Activated CD8-positive, alpha-beta memory T cell treated with anti-CD3 and anti-CD28 coated beads, Interleukin-2, amount 10 ng/mL, durations not matched to agents 7 days and 5 days (primary cell): Measurements from ENCODE around the gene CD81. TPM values are rescaled to one million over a fixed set of nuclear protein-coding genes. Genes with fewer than 3 reads are reported as not detected.
A peak's percentile ranks its signal among the peaks of the same experiment; 100 is the strongest.

Source experiments
- ATAC-seq: fragments of 150-1000 bp; cut with Tn5 transposase; one replicate; pipeline ENCODE4 v1.10.0; 2021; ENCODE audit warnings: moderate library complexity
- CTCF ChIA-PET: fragments of 350-600 bp; sonication (Branson Sonifier 250); formaldehyde crosslinking; loops from one replicate; lab custom pipeline; 2021; ENCODE audit warnings: antibody characterized with exemption; lab: Charles Lee
- DNase-seq: peaks from one replicate; pipeline ENCODE4 v3.0.0-alpha.2; 2020
- H3K27ac Mint-ChIP-seq: one replicate; pipeline ENCODE4 v1.8.0; 2021; ENCODE audit warnings: mild to moderate bottlenecking, mixed read lengths
- H3K27me3 Mint-ChIP-seq: one replicate; pipeline ENCODE4 v1.8.0; 2021; ENCODE audit warnings: mixed read lengths
- H3K36me3 Mint-ChIP-seq: one replicate; pipeline ENCODE4 v1.8.0; 2021; ENCODE audit warnings: mild to moderate bottlenecking, mixed read lengths
- H3K4me1 Mint-ChIP-seq: one replicate; pipeline ENCODE4 v1.8.0; 2021; ENCODE audit warnings: mixed read lengths
- H3K4me3 Mint-ChIP-seq: one replicate; pipeline ENCODE4 v1.8.0; 2021; ENCODE audit warnings: mild to moderate bottlenecking, moderate library complexity, mixed read lengths
- H3K9me3 Mint-ChIP-seq: one replicate; pipeline ENCODE4 v1.8.0; 2022; ENCODE audit warnings: low read depth, mixed read lengths
- total RNA-seq, 2 experiments: library from RNA; stranded (reverse); gene quantifications; one replicate each; pipeline ENCODE4 v1.2.3, GENCODE V29; 2021

Gene CD81
- total RNA-seq, 2 experiments from 2014 or later: 162 to 192 TPM

DNA sequence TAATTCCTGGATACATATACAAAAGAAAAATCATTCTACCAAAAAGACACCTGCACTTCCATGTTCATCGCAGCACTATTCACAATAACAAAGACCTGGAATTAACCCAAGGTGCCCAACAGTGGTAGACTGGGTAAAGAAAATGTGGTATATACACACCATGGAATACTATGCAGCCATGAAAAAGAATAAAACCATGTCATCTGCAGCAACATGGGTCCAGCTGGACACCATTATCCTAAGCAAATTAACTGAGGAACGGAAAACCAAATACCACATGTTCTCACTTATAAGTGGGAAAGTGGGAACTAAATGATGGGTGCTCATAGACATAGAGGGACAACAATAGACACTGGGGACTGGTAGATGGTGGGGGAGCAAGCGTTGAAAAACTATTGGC lies 62.7 kb downstream of the CD81 start:
- no peak overlapping the region for H3K27ac Mint-ChIP-seq
- DNase-seq (no peak), ATAC-seq (no peak)
- peaks cover 29% of the 10 kb centered on the region for H3K27me3 Mint-ChIP-seq
- H3K9me3 Mint-ChIP-seq: no peaks in the 10 kb centered on the region
- no peaks in the 10 kb centered on the region for H3K36me3 Mint-ChIP-seq
- H3K4me3 Mint-ChIP-seq: no peak overlapping the region
- CTCF ChIA-PET: interaction anchor here (1.0 to 1.4 kb wide), 3 partner anchors 20 to 452 kb away, joined by 3 to 4 read pairs (median 3); no protein-coding TSS in a partner anchor
- peaks cover 13% of the 10 kb centered on the region for H3K4me1 Mint-ChIP-seq

DNA sequence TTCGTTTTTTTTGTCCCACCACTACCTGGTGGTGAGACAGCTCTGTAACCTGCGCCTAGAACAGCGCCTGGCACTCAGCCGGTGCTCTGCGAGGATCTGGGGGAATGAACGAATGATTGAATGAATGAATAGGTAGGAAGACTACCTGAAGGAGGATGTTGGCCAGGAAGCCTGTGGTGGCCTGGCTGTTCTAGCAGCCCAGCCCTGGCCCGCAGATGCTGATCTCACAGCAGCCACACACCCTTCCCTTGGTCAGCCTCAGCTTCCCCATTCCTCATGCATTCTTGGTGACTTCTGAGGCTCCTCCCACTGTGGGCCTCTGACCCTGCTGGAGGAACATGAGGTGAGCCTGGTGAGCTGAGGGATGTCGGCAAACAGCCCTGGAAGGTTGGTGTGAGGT lies 63.5 kb downstream of the CD81 start:
- H3K27ac Mint-ChIP-seq: no peak overlapping the region
- CTCF ChIA-PET: interaction anchor here (1.1 to 1.4 kb wide), 3 partner anchors 21 to 451 kb away, joined by 3 to 4 read pairs (median 3); no protein-coding TSS in a partner anchor
- DNase-seq: no peak
- no peaks in the 10 kb centered on the region for H3K36me3 Mint-ChIP-seq
- ATAC-seq: no peak
- no peaks in the 10 kb centered on the region for H3K9me3 Mint-ChIP-seq
- no peak overlapping the region for H3K4me3 Mint-ChIP-seq
- H3K27me3 Mint-ChIP-seq: peaks cover 32% of the 10 kb centered on the region
- H3K4me1 Mint-ChIP-seq: peaks cover 16% of the 10 kb centered on the region

DNA sequence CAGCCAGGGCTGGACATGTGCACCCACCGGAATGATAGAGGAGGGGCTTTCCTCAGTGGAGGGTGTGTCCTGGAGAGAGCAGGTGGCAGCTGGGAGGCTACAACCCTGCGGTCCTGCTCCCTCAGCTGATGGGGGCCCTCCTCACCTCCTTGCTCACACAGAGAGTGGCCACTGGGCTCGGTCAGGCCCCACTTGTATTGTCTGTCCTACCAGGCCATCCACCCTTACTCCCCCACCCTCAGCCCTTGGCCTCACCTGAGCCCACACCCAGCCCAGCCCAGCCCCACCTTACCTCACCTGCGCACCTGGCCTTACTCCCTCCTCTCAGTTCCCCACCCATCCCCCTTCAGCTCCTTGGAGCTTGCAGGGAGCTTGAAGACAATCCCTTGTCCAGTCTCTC lies 64.1 kb downstream of the CD81 start:
- Mint-ChIP-seq H3K36me3 (no peaks in the 10 kb centered on the region), H3K27me3 (peaks cover 32% of the 10 kb centered on the region), H3K4me1 (peaks cover 16% of the 10 kb centered on the region), H3K27ac (no peak overlapping the region), H3K9me3 (no peaks in the 10 kb centered on the region), H3K4me3 (no peak overlapping the region)
- ATAC-seq (no peak), DNase-seq (no peak)
- CTCF ChIA-PET: interaction anchor here (1.1 to 1.4 kb wide), 3 partner anchors 21 to 450 kb away, joined by 3 to 4 read pairs (median 3); no protein-coding TSS in a partner anchor

DNA sequence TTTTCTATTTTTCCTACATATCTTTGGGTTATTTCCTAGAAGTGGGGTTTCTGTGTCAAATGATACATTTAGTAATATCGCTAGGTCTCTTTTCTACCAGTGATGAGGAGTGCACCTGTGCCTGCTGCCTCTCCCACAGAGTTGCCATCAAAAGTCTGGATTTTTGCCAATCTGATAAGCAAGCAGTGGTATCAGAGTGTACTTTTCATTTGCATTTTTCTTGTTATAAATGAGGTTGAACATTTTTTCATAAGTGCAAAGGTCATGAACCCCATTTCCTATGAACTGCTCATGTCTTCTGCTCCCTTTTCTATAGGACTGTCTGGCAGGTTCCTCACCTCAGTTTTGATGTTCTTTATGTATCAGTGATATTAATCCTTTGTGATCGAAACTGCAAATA lies 65.5 kb downstream of the CD81 start:
- Mint-ChIP-seq H3K27me3 (peaks cover 32% of the 10 kb centered on the region), H3K4me3 (no peak overlapping the region), H3K27ac (no peak overlapping the region), H3K4me1 (peaks cover 29% of the 10 kb centered on the region), H3K9me3 (no peaks in the 10 kb centered on the region), H3K36me3 (no peaks in the 10 kb centered on the region)
- CTCF ChIA-PET: interaction anchor here (0.7 to 1.0 kb wide), 2 partner anchors 19 to 25 kb away, joined by 3 read pairs; no protein-coding TSS in a partner anchor
- ATAC-seq: no peak
- no peak for DNase-seq

DNA sequence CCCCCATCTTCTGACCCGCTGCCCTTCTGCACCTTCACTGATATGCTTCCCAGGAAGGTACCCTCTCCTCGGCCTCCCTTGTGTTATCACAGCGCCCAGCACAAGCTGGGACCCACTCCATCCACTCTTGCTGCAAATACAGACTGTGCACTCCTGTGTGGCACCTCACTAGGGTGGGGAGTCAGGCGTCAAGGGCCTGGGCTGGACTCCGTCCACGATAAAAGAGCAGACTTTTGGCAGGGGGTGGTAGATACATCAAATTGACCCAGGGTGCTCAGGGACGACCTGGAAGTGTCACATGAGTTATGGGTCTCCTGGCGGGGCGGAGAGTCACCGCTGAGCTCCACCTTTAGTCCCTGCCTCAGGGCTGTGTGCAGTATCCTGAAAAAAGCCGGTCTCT lies 66.3 kb downstream of the CD81 start:
- no peak for DNase-seq
- no peak for ATAC-seq
- Mint-ChIP-seq H3K27ac (no peak overlapping the region), H3K9me3 (no peaks in the 10 kb centered on the region), H3K4me3 (no peak overlapping the region), H3K36me3 (no peaks in the 10 kb centered on the region), H3K4me1 (peaks cover 30% of the 10 kb centered on the region), H3K27me3 (peaks cover 32% of the 10 kb centered on the region)
- CTCF ChIA-PET: interaction anchor here (0.6 to 1.4 kb wide), 5 partner anchors 16 to 487 kb away, joined by 3 to 8 read pairs (median 3); no protein-coding TSS in a partner anchor

DNA sequence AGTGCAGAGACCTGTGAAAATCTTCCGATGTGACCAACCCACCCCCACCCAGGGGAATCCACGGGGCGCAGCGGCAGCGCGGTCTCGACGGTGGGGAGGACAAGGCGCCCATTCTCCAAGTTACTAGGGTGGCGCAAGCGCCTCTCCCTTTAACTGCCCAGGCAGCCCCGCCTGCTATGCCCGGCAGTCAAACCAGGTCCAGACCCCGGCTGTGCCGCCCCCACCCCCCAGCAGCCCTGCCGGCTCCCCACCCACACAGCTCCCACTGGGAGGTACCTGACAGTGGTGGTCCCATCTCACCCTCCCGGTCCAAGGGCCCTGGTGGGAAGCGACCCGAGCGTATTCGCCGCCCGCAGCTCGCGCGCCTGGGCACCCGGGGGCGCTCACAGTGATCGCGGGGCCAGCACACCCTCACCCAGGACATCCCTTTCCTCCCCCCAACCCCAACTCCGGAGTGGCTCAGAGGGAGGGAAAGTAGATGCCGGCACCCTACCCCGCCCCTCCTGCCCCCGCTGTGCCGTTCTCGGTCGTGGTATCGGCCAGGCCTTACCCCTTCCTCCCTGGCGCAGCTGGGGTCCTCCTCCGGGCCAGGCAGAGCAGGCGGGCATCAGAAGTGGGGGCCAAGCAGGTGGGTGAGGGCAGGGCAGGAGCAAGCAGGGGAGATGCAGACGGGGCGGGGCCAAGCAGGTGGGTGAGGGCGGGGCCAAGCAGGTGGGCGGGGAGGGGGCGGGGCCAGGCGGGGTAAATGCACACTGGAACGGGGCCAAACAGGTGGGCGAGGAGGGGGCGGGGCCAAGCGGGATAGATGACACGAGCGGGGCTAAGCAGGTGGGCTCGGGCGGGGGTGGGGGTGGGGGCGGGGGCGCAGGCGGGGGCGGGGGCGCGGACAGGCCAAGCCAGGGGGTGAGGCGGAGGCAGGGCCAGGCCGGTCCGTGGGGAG lies 67.0 kb downstream of the CD81 start, which contains the start of gene TRPM5:
TRPM5 (minus strand) TSS at position 634 of the 940 bp plus-strand sequence. CDS start 21,478 bp downstream, outside the sequence.
- ATAC-seq (peak; percentile 22), DNase-seq (peak; percentile 69)
- Mint-ChIP-seq H3K27me3 (peaks cover 26% of the 10 kb centered on the region), H3K9me3 (no peaks in the 10 kb centered on the region), H3K4me3 (peak within 1 kb of the TSS; percentile 74), H3K27ac (no peak within 1 kb of the TSS), H3K4me1 (peaks cover 30% of the 10 kb centered on the region), H3K36me3 (no peaks in the 10 kb centered on the region)
- CTCF ChIA-PET: interaction anchor here (0.6 to 1.4 kb wide), 6 partner anchors 16 to 792 kb away, joined by 3 to 8 read pairs (median 3); no protein-coding TSS in a partner anchor

DNA sequence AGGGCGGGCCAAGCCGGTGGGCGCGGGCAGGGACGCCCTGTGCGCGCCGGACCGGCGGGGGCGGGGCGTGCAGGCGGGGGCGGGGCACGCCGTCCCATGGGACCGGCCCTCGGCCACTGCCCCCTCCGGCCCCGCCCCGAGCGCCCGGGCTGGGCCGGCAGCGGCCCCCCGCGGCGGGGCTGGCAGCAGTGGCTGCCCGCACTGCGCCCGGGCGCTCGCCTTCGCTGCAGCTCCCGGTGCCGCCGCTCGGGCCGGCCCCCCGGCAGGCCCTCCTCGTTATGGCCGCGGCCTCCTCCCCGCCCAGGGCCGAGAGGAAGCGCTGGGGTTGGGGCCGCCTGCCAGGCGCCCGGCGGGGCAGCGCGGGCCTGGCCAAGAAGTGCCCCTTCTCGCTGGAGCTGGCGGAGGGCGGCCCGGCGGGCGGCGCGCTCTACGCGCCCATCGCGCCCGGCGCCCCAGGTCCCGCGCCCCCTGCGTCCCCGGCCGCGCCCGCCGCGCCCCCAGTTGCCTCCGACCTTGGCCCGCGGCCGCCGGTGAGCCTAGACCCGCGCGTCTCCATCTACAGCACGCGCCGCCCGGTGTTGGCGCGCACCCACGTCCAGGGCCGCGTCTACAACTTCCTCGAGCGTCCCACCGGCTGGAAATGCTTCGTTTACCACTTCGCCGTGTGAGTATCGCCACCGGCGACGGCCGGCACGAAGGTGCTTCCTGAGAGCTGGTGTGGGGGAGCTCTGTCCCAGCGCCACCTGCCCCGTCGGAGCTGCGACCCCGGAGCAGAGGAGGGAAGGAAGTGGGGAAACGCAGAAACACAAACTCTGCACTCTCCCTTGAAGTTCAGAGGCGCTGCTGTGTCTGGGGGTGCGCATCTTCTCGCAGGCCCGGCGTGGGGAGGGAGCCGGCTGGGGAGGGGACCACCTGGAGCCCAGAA lies 68.0 kb downstream of the CD81 start, which contains the start of gene KCNQ1:
KCNQ1 (plus strand) TSS at position 188 of the 925 bp plus-strand sequence; CDS start at position 279, 91 bp downstream.
- peaks cover 23% of the 10 kb centered on the region for H3K27me3 Mint-ChIP-seq
- H3K4me1 Mint-ChIP-seq: peaks cover 30% of the 10 kb centered on the region
- ATAC-seq: peak; percentile 79
- no peak within 1 kb of the TSS for H3K27ac Mint-ChIP-seq
- DNase-seq: peak; percentile 57
- H3K9me3 Mint-ChIP-seq: no peaks in the 10 kb centered on the region
- peak within 1 kb of the TSS; percentile 74 for H3K4me3 Mint-ChIP-seq
- H3K36me3 Mint-ChIP-seq: no peaks in the 10 kb centered on the region
- CTCF ChIA-PET: interaction anchor here (1.1 to 2.8 kb wide), 5 partner anchors 23 to 793 kb away, joined by 3 to 15 read pairs (median 4); no protein-coding TSS in a partner anchor

DNA sequence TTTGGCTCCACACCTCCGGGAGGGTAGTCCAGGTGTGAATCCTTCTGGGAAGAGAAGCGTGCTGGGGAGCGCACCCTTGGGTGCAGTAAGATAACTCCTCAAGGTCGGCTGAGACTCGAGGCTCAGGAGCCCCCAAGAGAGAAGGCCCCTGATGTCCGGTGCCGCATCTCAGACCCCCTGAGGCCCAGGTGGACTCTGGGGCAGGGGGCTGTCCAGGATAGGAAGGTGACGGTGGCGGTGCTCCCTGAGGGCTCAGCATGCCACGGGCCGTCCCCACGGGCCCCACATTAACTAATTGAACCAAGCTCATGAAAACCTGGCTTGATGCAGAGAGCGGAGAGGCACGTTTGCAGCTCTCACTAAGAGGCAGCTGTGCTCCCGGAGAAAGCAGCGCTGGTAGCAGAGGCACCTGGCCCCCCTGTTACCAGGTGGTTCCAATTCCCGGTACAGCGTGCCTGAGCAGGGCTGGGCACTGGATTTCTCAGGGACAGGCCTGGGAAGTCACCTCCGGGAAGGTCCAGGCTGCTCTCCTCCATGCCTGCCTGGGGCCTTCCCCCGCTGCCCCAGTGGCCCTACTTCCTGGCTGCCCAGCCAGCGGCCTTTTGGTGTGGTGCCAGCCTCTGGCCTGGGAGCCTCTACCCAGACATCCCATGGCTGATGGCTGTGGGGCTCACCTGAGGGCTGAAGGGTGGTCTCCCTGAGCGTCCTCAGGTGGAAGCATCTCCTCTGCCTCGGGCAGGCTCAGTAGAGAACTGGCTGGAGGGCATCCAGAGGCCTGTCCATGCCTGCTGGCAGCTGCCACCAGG lies 68.8 kb downstream of the CD81 start:
- no peak for ATAC-seq
- CTCF ChIA-PET: interaction anchor here (0.8 to 2.8 kb wide), 4 partner anchors 22 to 447 kb away, joined by 3 to 15 read pairs (median 4); no protein-coding TSS in a partner anchor
- H3K4me1 Mint-ChIP-seq: peaks cover 26% of the 10 kb centered on the region

DNA sequence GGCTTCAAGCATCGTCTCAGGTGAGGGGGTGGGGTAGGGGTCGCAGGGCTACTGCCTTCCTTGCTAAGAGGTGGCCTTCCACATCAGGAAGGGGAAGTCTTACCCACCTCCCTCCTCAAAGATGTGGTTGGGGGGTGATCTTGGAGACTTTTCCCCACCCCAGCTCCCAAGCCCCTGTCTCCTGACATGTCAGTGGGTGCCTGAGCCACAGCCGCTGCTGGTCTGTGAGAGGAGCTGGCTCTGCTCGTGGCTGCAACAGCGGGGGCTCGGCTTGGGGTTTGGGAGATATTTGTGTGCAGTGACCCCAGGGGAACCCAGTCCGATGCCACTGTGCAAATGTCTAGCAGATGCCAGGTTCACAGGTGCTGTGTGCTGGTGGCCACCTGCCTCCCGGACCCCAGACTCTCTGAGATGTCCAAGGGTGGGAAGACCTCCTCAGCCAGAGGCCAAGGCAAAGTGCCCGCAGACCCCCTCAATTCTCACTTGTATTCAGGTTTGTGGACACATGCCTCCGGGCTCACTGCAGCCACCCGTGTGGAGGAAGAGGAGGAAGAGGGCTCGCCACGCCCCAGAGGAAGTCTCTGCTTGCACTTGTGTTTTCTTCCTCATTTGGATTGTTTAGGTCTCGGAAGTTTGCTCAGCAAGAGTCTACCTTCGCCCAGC lies 69.6 kb downstream of the CD81 start:
- Mint-ChIP-seq H3K27me3 (peaks cover 23% of the 10 kb centered on the region), H3K9me3 (no peaks in the 10 kb centered on the region), H3K27ac (peak overlapping the region; percentile 70), H3K36me3 (no peaks in the 10 kb centered on the region), H3K4me3 (peak overlapping the region; percentile 55), H3K4me1 (peaks cover 26% of the 10 kb centered on the region)
- CTCF ChIA-PET: interaction anchor here (0.8 to 2.8 kb wide), 5 partner anchors 21 to 445 kb away, joined by 3 to 15 read pairs (median 4); no protein-coding TSS in a partner anchor
- no peak for ATAC-seq
- no peak for DNase-seq

More for the DNA sequence above, 68.8 kb downstream of the CD81 start:
- DNase-seq: no peak
- Mint-ChIP-seq H3K27me3 (peaks cover 23% of the 10 kb centered on the region), H3K36me3 (no peaks in the 10 kb centered on the region), H3K27ac (no peak overlapping the region), H3K4me3 (peak overlapping the region; percentile 74), H3K9me3 (no peaks in the 10 kb centered on the region)
